Measurements from ENCODE around the gene RAPGEF5.

RAPGEF5 gene

GRCh38 chr7:22281481-22281880 lies 75.5 kb downstream of the RAPGEF5 start:
- DNase-seq (ENCODE audit: low read depth) = no peak
- no peak for TF ChIP-seq CTCF (conservative IDR thresholded peaks at IDR 0.05; ENCODE audit: low read depth, low read length)
- H3K4me3 ChIP-seq (ENCODE audit: low read length) = no peak overlapping the region

DNA sequence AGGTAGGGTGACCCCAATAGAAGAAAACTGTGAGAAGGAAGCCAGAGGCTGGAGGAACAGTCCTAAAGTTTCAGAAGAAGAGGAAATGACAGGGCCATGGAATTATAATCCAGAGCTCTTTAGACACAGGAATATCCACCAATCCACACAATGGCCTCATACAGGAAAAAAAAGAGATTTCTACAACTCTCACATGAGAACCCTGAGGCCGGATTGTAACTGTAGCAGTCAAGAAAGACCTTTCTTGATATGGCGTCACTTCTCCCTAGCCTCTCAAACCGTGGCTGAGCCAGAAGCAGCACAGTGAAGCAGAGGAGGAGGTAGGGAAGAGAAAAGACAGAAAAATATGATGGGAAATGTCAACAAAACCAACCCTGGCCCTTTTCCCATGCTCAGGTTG lies 76.9 kb downstream of the RAPGEF5 start:
- no peak for TF ChIP-seq CTCF (conservative IDR thresholded peaks at IDR 0.05; ENCODE audit: low read depth, low read length)
- H3K4me3 ChIP-seq (ENCODE audit: low read length) = no peak overlapping the region
- DNase-seq (ENCODE audit: low read depth) = no peak

- DNase-seq (ENCODE audit: low read depth) = no peak
- H3K4me3 ChIP-seq (ENCODE audit: low read length) = no peak overlapping the region
- TF ChIP-seq CTCF (conservative IDR thresholded peaks at IDR 0.05; ENCODE audit: low read depth, low read length) = no peak
These were observed 78.3 kb downstream of the RAPGEF5 start for GRCh38 chr7:22278660-22279059.

- no peak for DNase-seq (ENCODE audit: low read depth)
- H3K4me3 ChIP-seq (ENCODE audit: low read length) = no peak overlapping the region
- TF ChIP-seq CTCF (conservative IDR thresholded peaks at IDR 0.05; ENCODE audit: low read depth, low read length) = no peak
These were observed 79.6 kb downstream of the RAPGEF5 start for GRCh38 chr7:22277375-22277774.

DNA sequence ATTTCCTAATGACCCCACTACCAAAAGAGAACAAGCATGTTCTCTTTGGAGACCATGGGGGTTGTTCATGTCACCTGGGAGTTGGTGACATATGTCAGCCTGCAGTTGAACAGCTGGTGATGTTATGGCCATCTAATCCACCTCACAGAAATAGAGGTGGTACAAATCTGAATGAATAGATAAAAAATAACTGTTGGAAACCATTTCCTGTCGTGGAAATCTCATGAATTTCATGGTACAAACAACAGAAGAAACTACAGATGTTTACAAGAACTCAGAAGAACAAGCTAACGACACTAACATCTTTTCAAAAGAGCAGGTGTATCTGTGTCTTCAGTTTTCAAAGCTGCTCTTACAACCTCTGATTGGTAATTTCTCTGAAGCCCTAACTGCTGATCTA lies 81.3 kb downstream of the RAPGEF5 start:
- DNase-seq (ENCODE audit: low read depth) = no peak
- no peak for TF ChIP-seq CTCF (conservative IDR thresholded peaks at IDR 0.05; ENCODE audit: low read depth, low read length)
- H3K4me3 ChIP-seq (ENCODE audit: low read length) = no peak overlapping the region

DNA sequence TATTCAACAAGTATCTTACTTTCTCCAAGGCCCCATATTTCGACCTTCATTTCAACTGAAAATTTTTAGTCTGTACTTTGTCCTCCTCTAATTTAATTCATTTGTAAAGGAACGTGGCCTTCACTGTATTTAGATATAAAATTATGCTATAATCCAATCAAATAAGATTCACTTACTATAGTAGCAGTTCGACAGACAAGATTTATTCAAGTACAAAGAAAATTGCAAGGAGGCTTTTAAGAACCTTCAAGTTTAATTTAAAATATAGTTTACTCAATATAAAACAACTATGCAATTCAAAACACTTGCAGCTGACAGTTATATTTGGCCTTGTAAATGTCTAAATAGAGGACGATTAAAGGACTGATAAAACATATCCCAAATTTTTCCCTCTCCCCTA lies 85.6 kb downstream of the RAPGEF5 start:
- TF ChIP-seq CTCF (conservative IDR thresholded peaks at IDR 0.05; ENCODE audit: low read depth, low read length) = no peak
- no peak for DNase-seq (ENCODE audit: low read depth)
- no peak overlapping the region for H3K4me3 ChIP-seq (ENCODE audit: low read length)

- H3K4me3 ChIP-seq (ENCODE audit: low read length) = no peak overlapping the region
- TF ChIP-seq CTCF (conservative IDR thresholded peaks at IDR 0.05; ENCODE audit: low read depth, low read length) = no peak
- DNase-seq (ENCODE audit: low read depth) = no peak
These were observed 86.6 kb downstream of the RAPGEF5 start for GRCh38 chr7:22270371-22270770.

Measured in retinal pigment epithelial cell (primary cell).